Epithelial cell of esophagus (primary cell): ENCODE data around the gene TTLL3.
A peak's percentile ranks its signal among the peaks of the same experiment; 100 is the strongest.

ENCODE experiments used
- DNase-seq: peaks from one replicate; pipeline ENCODE4 v3.0.0; 2010; ENCODE audit warnings: low read depth
- H3K4me3 ChIP-seq: 2 replicates; pipeline ENCODE4 v1.5.1; 2011; ENCODE audit warnings: mild to moderate bottlenecking, low read length, control low read depth
- CTCF ChIP-seq: IDR thresholded peaks from 2 replicates; pipeline ENCODE4 v1.5.1; 2011; ENCODE audit warnings: low read depth, mild to moderate bottlenecking, low read length, control low read depth, inconsistent platforms; ENCODE audit not compliant: insufficient read depth; ENCODE audit errors: missing control alignments

Gene TTLL3

GRCh38 chr3:9778143-9779074, 31.7 kb upstream of the TTLL3 start:
- peak; percentile 77 for DNase-seq
- TF ChIP-seq CTCF, result no peak
- H3K4me3 ChIP-seq, result no peak overlapping the region

GRCh38 chr3:9779075-9779593, 30.9 kb upstream of the TTLL3 start:
- no peak overlapping the region for H3K4me3 ChIP-seq
- no peak for TF ChIP-seq CTCF
- DNase-seq, result no peak

- TF ChIP-seq CTCF, result no peak
- no peak overlapping the region for H3K4me3 ChIP-seq
- DNase-seq, result no peak
These were observed 30.2 kb upstream of the TTLL3 start for GRCh38 chr3:9779721-9780457.

- no peak for TF ChIP-seq CTCF
- H3K4me3 ChIP-seq, result no peak overlapping the region
- no peak for DNase-seq
These were observed 29.6 kb upstream of the TTLL3 start for GRCh38 chr3:9780458-9780812.

GRCh38 chr3:9780910-9781309, 29.2 kb upstream of the TTLL3 start:
- TF ChIP-seq CTCF, result no peak
- DNase-seq, result no peak
- H3K4me3 ChIP-seq, result no peak overlapping the region

GRCh38 chr3:9781551-9781950, 28.5 kb upstream of the TTLL3 start:
- DNase-seq, result no peak
- H3K4me3 ChIP-seq, result no peak overlapping the region
- no peak for TF ChIP-seq CTCF
